ENCODE measurements around the gene LRRC53.

Gene LRRC53

GRCh38 chr1:74517599-74518051 lies 5.2 kb upstream of the LRRC53 start:
- no peak overlapping the region for H3K4me3 ChIP-seq (ENCODE audit: low read depth, low read length)
- peaks cover 12% of the 10 kb centered on the region for H3K4me1 ChIP-seq (ENCODE audit: control insufficient read depth, insufficient read depth, low read length)
- no peak overlapping the region for H3K9ac ChIP-seq (ENCODE audit: low read depth, low read length)
- H3K36me3 ChIP-seq (ENCODE audit: control insufficient read depth, insufficient read depth, low read length): no peaks in the 10 kb centered on the region
- H3K27me3 ChIP-seq (ENCODE audit: control insufficient read depth, insufficient read depth, low read length): no peaks in the 10 kb centered on the region
- H3K9me3 ChIP-seq (ENCODE audit: control insufficient read depth, insufficient read depth, low read length): no peaks in the 10 kb centered on the region

- H3K27me3 ChIP-seq (ENCODE audit: control insufficient read depth, insufficient read depth, low read length): no peaks in the 10 kb centered on the region
- no peak overlapping the region for H3K9ac ChIP-seq (ENCODE audit: low read depth, low read length)
- no peaks in the 10 kb centered on the region for H3K4me1 ChIP-seq (ENCODE audit: control insufficient read depth, insufficient read depth, low read length)
- H3K36me3 ChIP-seq (ENCODE audit: control insufficient read depth, insufficient read depth, low read length): no peaks in the 10 kb centered on the region
- H3K9me3 ChIP-seq (ENCODE audit: control insufficient read depth, insufficient read depth, low read length): no peaks in the 10 kb centered on the region
- no peak overlapping the region for H3K4me3 ChIP-seq (ENCODE audit: low read depth, low read length)
These were observed 1.2 kb upstream of the LRRC53 start for GRCh38 chr1:74513411-74514300.

GRCh38 chr1:74508449-74508848 lies 4.0 kb downstream of the LRRC53 start:
- no peaks in the 10 kb centered on the region for H3K27me3 ChIP-seq (ENCODE audit: control insufficient read depth, insufficient read depth, low read length)
- H3K9me3 ChIP-seq (ENCODE audit: control insufficient read depth, insufficient read depth, low read length): no peaks in the 10 kb centered on the region
- no peak overlapping the region for H3K9ac ChIP-seq (ENCODE audit: low read depth, low read length)
- H3K36me3 ChIP-seq (ENCODE audit: control insufficient read depth, insufficient read depth, low read length): no peaks in the 10 kb centered on the region
- H3K4me1 ChIP-seq (ENCODE audit: control insufficient read depth, insufficient read depth, low read length): peaks cover 3% of the 10 kb centered on the region
- no peak overlapping the region for H3K4me3 ChIP-seq (ENCODE audit: low read depth, low read length)

- Histone ChIP-seq H3K4me1 (ENCODE audit: control insufficient read depth, insufficient read depth, low read length) (peaks cover 3% of the 10 kb centered on the region), H3K36me3 (ENCODE audit: control insufficient read depth, insufficient read depth, low read length) (no peaks in the 10 kb centered on the region), H3K4me3 (ENCODE audit: low read depth, low read length) (no peak overlapping the region), H3K9me3 (ENCODE audit: control insufficient read depth, insufficient read depth, low read length) (no peaks in the 10 kb centered on the region), H3K9ac (ENCODE audit: low read depth, low read length) (no peak overlapping the region), H3K27me3 (ENCODE audit: control insufficient read depth, insufficient read depth, low read length) (no peaks in the 10 kb centered on the region)
These were observed 6.3 kb downstream of the LRRC53 start for GRCh38 chr1:74505928-74506710.

GRCh38 chr1:74504933-74505512 lies 7.4 kb downstream of the LRRC53 start:
- Histone ChIP-seq H3K4me3 (ENCODE audit: low read depth, low read length) (no peak overlapping the region), H3K36me3 (ENCODE audit: control insufficient read depth, insufficient read depth, low read length) (no peaks in the 10 kb centered on the region), H3K27me3 (ENCODE audit: control insufficient read depth, insufficient read depth, low read length) (no peaks in the 10 kb centered on the region), H3K9me3 (ENCODE audit: control insufficient read depth, insufficient read depth, low read length) (no peaks in the 10 kb centered on the region), H3K9ac (ENCODE audit: low read depth, low read length) (no peak overlapping the region), H3K4me1 (ENCODE audit: control insufficient read depth, insufficient read depth, low read length) (peaks cover 3% of the 10 kb centered on the region)

GRCh38 chr1:74504125-74504932 lies 8.1 kb downstream of the LRRC53 start:
- peaks cover 3% of the 10 kb centered on the region for H3K4me1 ChIP-seq (ENCODE audit: control insufficient read depth, insufficient read depth, low read length)
- H3K4me3 ChIP-seq (ENCODE audit: low read depth, low read length): no peak overlapping the region
- H3K9me3 ChIP-seq (ENCODE audit: control insufficient read depth, insufficient read depth, low read length): no peaks in the 10 kb centered on the region
- H3K27me3 ChIP-seq (ENCODE audit: control insufficient read depth, insufficient read depth, low read length): no peaks in the 10 kb centered on the region
- H3K36me3 ChIP-seq (ENCODE audit: control insufficient read depth, insufficient read depth, low read length): no peaks in the 10 kb centered on the region
- H3K9ac ChIP-seq (ENCODE audit: low read depth, low read length): no peak overlapping the region

GRCh38 chr1:74502858-74503257 lies 9.6 kb downstream of the LRRC53 start:
- Histone ChIP-seq H3K4me3 (ENCODE audit: low read depth, low read length) (no peak overlapping the region), H3K9ac (ENCODE audit: low read depth, low read length) (no peak overlapping the region), H3K9me3 (ENCODE audit: control insufficient read depth, insufficient read depth, low read length) (no peaks in the 10 kb centered on the region), H3K4me1 (ENCODE audit: control insufficient read depth, insufficient read depth, low read length) (peaks cover 3% of the 10 kb centered on the region), H3K27me3 (ENCODE audit: control insufficient read depth, insufficient read depth, low read length) (no peaks in the 10 kb centered on the region), H3K36me3 (ENCODE audit: control insufficient read depth, insufficient read depth, low read length) (no peaks in the 10 kb centered on the region)

- no peaks in the 10 kb centered on the region for H3K36me3 ChIP-seq (ENCODE audit: control insufficient read depth, insufficient read depth, low read length)
- H3K4me3 ChIP-seq (ENCODE audit: low read depth, low read length): no peak overlapping the region
- H3K4me1 ChIP-seq (ENCODE audit: control insufficient read depth, insufficient read depth, low read length): peaks cover 3% of the 10 kb centered on the region
- no peaks in the 10 kb centered on the region for H3K27me3 ChIP-seq (ENCODE audit: control insufficient read depth, insufficient read depth, low read length)
- H3K9me3 ChIP-seq (ENCODE audit: control insufficient read depth, insufficient read depth, low read length): no peaks in the 10 kb centered on the region
- H3K9ac ChIP-seq (ENCODE audit: low read depth, low read length): no peak overlapping the region
These were observed 10.0 kb downstream of the LRRC53 start for GRCh38 chr1:74502432-74502831.

GRCh38 chr1:74498901-74499300 lies 13.5 kb downstream of the LRRC53 start:
- Histone ChIP-seq H3K36me3 (ENCODE audit: control insufficient read depth, insufficient read depth, low read length) (no peaks in the 10 kb centered on the region), H3K9ac (ENCODE audit: low read depth, low read length) (no peak overlapping the region), H3K9me3 (ENCODE audit: control insufficient read depth, insufficient read depth, low read length) (no peaks in the 10 kb centered on the region), H3K4me3 (ENCODE audit: low read depth, low read length) (no peak overlapping the region), H3K4me1 (ENCODE audit: control insufficient read depth, insufficient read depth, low read length) (no peaks in the 10 kb centered on the region), H3K27me3 (ENCODE audit: control insufficient read depth, insufficient read depth, low read length) (no peaks in the 10 kb centered on the region)

GRCh38 chr1:74496669-74497068 lies 15.7 kb downstream of the LRRC53 start:
- Histone ChIP-seq H3K9ac (ENCODE audit: low read depth, low read length) (no peak overlapping the region), H3K4me1 (ENCODE audit: control insufficient read depth, insufficient read depth, low read length) (no peaks in the 10 kb centered on the region), H3K27me3 (ENCODE audit: control insufficient read depth, insufficient read depth, low read length) (no peaks in the 10 kb centered on the region), H3K9me3 (ENCODE audit: control insufficient read depth, insufficient read depth, low read length) (no peaks in the 10 kb centered on the region), H3K4me3 (ENCODE audit: low read depth, low read length) (no peak overlapping the region), H3K36me3 (ENCODE audit: control insufficient read depth, insufficient read depth, low read length) (no peaks in the 10 kb centered on the region)

- Histone ChIP-seq H3K36me3 (ENCODE audit: control insufficient read depth, insufficient read depth, low read length) (no peaks in the 10 kb centered on the region), H3K27me3 (ENCODE audit: control insufficient read depth, insufficient read depth, low read length) (no peaks in the 10 kb centered on the region), H3K9me3 (ENCODE audit: control insufficient read depth, insufficient read depth, low read length) (no peaks in the 10 kb centered on the region), H3K9ac (ENCODE audit: low read depth, low read length) (no peak overlapping the region), H3K4me3 (ENCODE audit: low read depth, low read length) (no peak overlapping the region), H3K4me1 (ENCODE audit: control insufficient read depth, insufficient read depth, low read length) (peaks cover 16% of the 10 kb centered on the region)
These were observed 26.4 kb downstream of the LRRC53 start for GRCh38 chr1:74486036-74486435.

Data from iPS-15b (cell line).